WTC11 (cell line): ENCODE measurements around the gene ADD1. TPM values are rescaled to one million over a fixed set of nuclear protein-coding genes. Genes with fewer than 3 reads are reported as not detected.

Experiments used
- ATAC-seq: fragments of 200-7000 bp; cut with Tn5 transposase; 2 replicates; pipeline ENCODE4 v1.10.0; 2021; ENCODE audit warnings: mild to moderate bottlenecking, moderate library complexity
- CTCF ChIA-PET: fragments of 300-600 bp; sonication (Branson Sonifier 250); formaldehyde crosslinking; loops from one replicate; lab custom pipeline; 2021; ENCODE audit warnings: antibody characterized with exemption; lab: Charles Lee
- POLR2A ChIA-PET: fragments of 350-600 bp; sonication (Branson Sonifier 250); formaldehyde crosslinking; loops from one replicate; lab custom pipeline; 2021; ENCODE audit warnings: antibody characterized with exemption; lab: Charles Lee
- DNase-seq: peaks from one replicate; pipeline ENCODE4 v3.0.0; 2021; ENCODE audit warnings: low spot score
- H3K27ac Mint-ChIP-seq: 2 replicates; pipeline ENCODE4 v1.8.0; 2021; ENCODE audit warnings: mixed read lengths
- H3K27me3 Mint-ChIP-seq: 2 replicates; pipeline ENCODE4 v1.8.0; 2021; ENCODE audit warnings: low read depth, mild to moderate bottlenecking, moderate library complexity, mixed read lengths
- H3K36me3 Mint-ChIP-seq: 2 replicates; pipeline ENCODE4 v1.8.0; 2021; ENCODE audit warnings: mixed read lengths
- H3K4me1 Mint-ChIP-seq: 2 replicates; pipeline ENCODE4 v1.8.0; 2022; ENCODE audit warnings: mixed read lengths
- H3K4me3 Mint-ChIP-seq: 2 replicates; pipeline ENCODE4 v1.8.0; 2021; ENCODE audit warnings: mild to moderate bottlenecking, moderate library complexity, mixed read lengths
- H3K9me3 Mint-ChIP-seq: 2 replicates; pipeline ENCODE4 v1.8.0; 2021; ENCODE audit warnings: mixed read lengths
- CDX4 ChIP-seq: fragments of 250-450 bp; sonication (Bioruptor Pico); IDR thresholded peaks from 2 replicates; pipeline ENCODE4 v1.9.0; 2021; ENCODE audit warnings: moderate library complexity, mild to moderate bottlenecking, inconsistent platforms, borderline replicate concordance
- ERG ChIP-seq: fragments of 250-450 bp; sonication (Bioruptor Pico); IDR thresholded peaks from 2 replicates; pipeline ENCODE4 v1.8.0; 2021; ENCODE audit warnings: mild to moderate bottlenecking
- GABPB1 ChIP-seq: sonication (generic); formaldehyde crosslinking; IDR thresholded peaks from 2 replicates; pipeline ENCODE4 v1.8.1; 2023; ENCODE audit warnings: mild to moderate bottlenecking, missing genetic modification reagents
- HMGXB4 ChIP-seq: sonication (generic); formaldehyde crosslinking; IDR thresholded peaks from 2 replicates; pipeline ENCODE4 v1.8.1; 2023; ENCODE audit warnings: mild to moderate bottlenecking, moderate library complexity, missing genetic modification reagents
- OVOL2 ChIP-seq: fragments of 250-450 bp; sonication (Bioruptor Pico); IDR thresholded peaks from 2 replicates; pipeline ENCODE4 v1.9.0; 2021; ENCODE audit warnings: mild to moderate bottlenecking, borderline replicate concordance
- RORB ChIP-seq: fragments of 250-450 bp; sonication (Bioruptor Pico); IDR thresholded peaks from 2 replicates; pipeline ENCODE4 v1.9.0; 2021; ENCODE audit warnings: mild to moderate bottlenecking
- SOX15 ChIP-seq: fragments of 250-450 bp; sonication (Bioruptor Pico); IDR thresholded peaks from 2 replicates; pipeline ENCODE4 v1.9.0; 2021; ENCODE audit warnings: mild to moderate bottlenecking
- STAT6 ChIP-seq: sonication (generic); formaldehyde crosslinking; conservative IDR thresholded peaks from 2 replicates; pipeline ENCODE4 v1.8.1; 2023; ENCODE audit warnings: mild to moderate bottlenecking, low read depth, missing genetic modification reagents, moderate library complexity
- ZNF317 ChIP-seq: sonication (generic); formaldehyde crosslinking; IDR thresholded peaks from 2 replicates; pipeline ENCODE4 v1.8.1; 2023; ENCODE audit warnings: low read depth, mild to moderate bottlenecking, moderate library complexity, missing genetic modification reagents, borderline replicate concordance
- ZNF416 ChIP-seq: fragments of 250-450 bp; sonication (Bioruptor Pico); IDR thresholded peaks from 2 replicates; pipeline ENCODE4 v1.9.0; 2021; ENCODE audit warnings: mild to moderate bottlenecking, inconsistent platforms
- ZNF425 ChIP-seq: fragments of 250-450 bp; sonication (Bioruptor Pico); conservative IDR thresholded peaks from 2 replicates; pipeline ENCODE4 v1.9.0; 2021; ENCODE audit warnings: mild to moderate bottlenecking
- ZNF671 ChIP-seq: fragments of 250-450 bp; sonication (Bioruptor Pico); IDR thresholded peaks from 2 replicates; pipeline ENCODE4 v1.8.0; 2021; ENCODE audit warnings: mild to moderate bottlenecking
- total RNA-seq: library from RNA; stranded (reverse); gene quantifications from 3 replicates; pipeline ENCODE4 v1.2.3, GENCODE V29; 2021

Gene ADD1
- total RNA-seq, 1 experiment from 2014 or later = 178 TPM

- TF ChIP-seq HMGXB4 (no peak), SOX15 (no peak), ZNF425 (CRISPR knock-in tag) (no peak), ZNF416 (CRISPR knock-in tag) (no peak), STAT6 (CRISPR knock-in tag) (no peak), ZNF317 (CRISPR knock-in tag) (no peak)
These were observed 97.7 kb downstream of the ADD1 start (continued) for GRCh38 chr4:2941138-2942036.

GRCh38 chr4:2942037-2942531 lies 98.4 kb downstream of the ADD1 start:
- no peak for TF ChIP-seq ZNF416 (CRISPR knock-in tag)
- TF ChIP-seq GABPB1 (CRISPR knock-in tag) = no peak
- no peak for TF ChIP-seq OVOL2
- TF ChIP-seq ERG (CRISPR knock-in tag) = no peak
- TF ChIP-seq ZNF671 (CRISPR knock-in tag) = no peak
- no peak for TF ChIP-seq RORB (CRISPR knock-in tag)
- no peak for TF ChIP-seq CDX4 (CRISPR knock-in tag)
- TF ChIP-seq, all 79 proteins: peak for 0
- peak overlapping the region; percentile 87 for H3K27ac Mint-ChIP-seq
- DNase-seq = no peak
- no peaks in the 10 kb centered on the region for H3K27me3 Mint-ChIP-seq
- H3K36me3 Mint-ChIP-seq = peaks cover 69% of the 10 kb centered on the region
- H3K4me1 Mint-ChIP-seq = peaks cover 3% of the 10 kb centered on the region; the same call in 1 of the 2 replicates
- ATAC-seq = no peak
- ChIA-PET POLR2A (no interaction called here), CTCF (no interaction called here)
- H3K9me3 Mint-ChIP-seq = no peaks in the 10 kb centered on the region
- H3K4me3 Mint-ChIP-seq = no peak overlapping the region
